HG03520 (cell line): ENCODE results near the gene TASOR.
A peak's percentile ranks its signal among the peaks of the same experiment; 100 is the strongest.

Source experiments
- ATAC-seq: cut with Tn5 transposase; IDR thresholded peaks from one replicate; pipeline ENCODE4 v1.9.1; 2021; ENCODE audit warnings: mild to moderate bottlenecking, moderate library complexity; ENCODE audit not compliant: unreplicated experiment

Gene TASOR

GRCh38 chr3:56684029-56684428 lies 964 bp upstream of the TASOR start:
- ATAC-seq, result no peak

- peak; percentile 78 for ATAC-seq
These were observed 473 bp downstream of the TASOR start for GRCh38 chr3:56682462-56683121.

GRCh38 chr3:56681984-56682461 lies 1.0 kb downstream of the TASOR start:
- ATAC-seq, result no peak

GRCh38 chr3:56680054-56680580 lies 2.9 kb downstream of the TASOR start:
- no peak for ATAC-seq

- ATAC-seq, result no peak
These were observed 5.8 kb downstream of the TASOR start for GRCh38 chr3:56677286-56677685.

GRCh38 chr3:56673781-56674457 lies 9.1 kb downstream of the TASOR start:
- no peak for ATAC-seq

- no peak for ATAC-seq
These were observed 15.0 kb downstream of the TASOR start for GRCh38 chr3:56667973-56668579.

GRCh38 chr3:56664823-56665222 lies 18.2 kb downstream of the TASOR start:
- ATAC-seq, result no peak

GRCh38 chr3:56655709-56656108 lies 27.4 kb downstream of the TASOR start:
- ATAC-seq, result no peak

- no peak for ATAC-seq
These were observed 28.6 kb downstream of the TASOR start for GRCh38 chr3:56654460-56654859.

GRCh38 chr3:56645407-56645806 lies 37.7 kb downstream of the TASOR start:
- no peak for ATAC-seq

GRCh38 chr3:56633602-56634535 lies 49.2 kb downstream of the TASOR start:
- no peak for ATAC-seq
